C4-2B (cell line): ENCODE measurements around the gene CLEC6A.

ENCODE experiments used
- CTCF ChIP-seq: fragments of 450-650 bp; conservative IDR thresholded peaks from 2 replicates; pipeline ENCODE4 v1.5.1; 2017; ENCODE audit warnings: mild to moderate bottlenecking
- ZFX ChIP-seq: fragments of 450-650 bp; IDR thresholded peaks from 2 replicates; pipeline ENCODE4 v1.6.1; 2017

GRCh38 chr12:8455727-8456360 is at the start of gene CLEC6A:
- TF ChIP-seq CTCF, result no peak
- TF ChIP-seq ZFX, result no peak
